ENCODE data around the gene C1orf210. TPM values are rescaled to one million over a fixed set of nuclear protein-coding genes. Genes with fewer than 3 reads are reported as not detected.
A peak's percentile ranks its signal among the peaks of the same experiment; 100 is the strongest.

C1orf210 gene
- total RNA-seq, 1 experiment from 2014 or later: 5.9 TPM

DNA sequence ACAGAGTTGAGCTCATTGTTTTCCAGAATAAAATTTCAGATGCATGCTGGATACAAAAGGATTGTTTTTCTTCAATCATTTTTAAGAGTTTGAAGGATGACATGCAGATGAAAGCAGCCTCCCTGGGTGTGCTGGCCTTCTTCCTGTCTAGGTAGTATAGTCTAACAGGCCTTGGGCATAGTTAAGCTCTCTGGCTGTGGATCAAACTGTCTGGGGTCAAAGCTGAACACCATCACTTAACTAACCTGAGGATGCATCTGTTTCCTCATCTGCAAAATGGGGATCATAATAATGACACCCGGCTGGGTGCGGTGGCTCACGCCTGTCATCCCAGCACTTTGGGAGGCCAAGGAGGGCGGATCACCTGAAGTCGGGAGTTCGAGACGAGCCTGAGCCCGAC is 9.4 kb upstream of the C1orf210 start:
- no peak overlapping the region for H3K4me2 ChIP-seq (ENCODE audit: insufficient read depth, insufficient read length, low read length)
- no peak overlapping the region for H3K27ac ChIP-seq (ENCODE audit: insufficient read length, low read depth, low read length)
- H3K4me1 Mint-ChIP-seq: peaks cover 34 to 42% of the 10 kb centered on the region in 2 experiments
- no peaks in the 10 kb centered on the region; the same call in 1 of the 2 replicates for H3K27me3 Mint-ChIP-seq (ENCODE audit: low read depth)
- no peak overlapping the region for H3K4ac ChIP-seq (ENCODE audit: low read depth, low read length)
- no peak overlapping the region for H2BK5ac ChIP-seq (ENCODE audit: insufficient read length, low read length)
- H3K14ac ChIP-seq (ENCODE audit: insufficient read depth, low read length): no peak overlapping the region
- H4K5ac ChIP-seq (ENCODE audit: insufficient read length, low read depth, low read length): no peak overlapping the region
- H3K4me3 Mint-ChIP-seq: no peak overlapping the region
- H3K9me3 Mint-ChIP-seq: no peaks in the 10 kb centered on the region
- H3K79me2 ChIP-seq (ENCODE audit: insufficient read depth, low read length): no peaks in the 10 kb centered on the region
- H4K20me1 ChIP-seq (ENCODE audit: control insufficient read depth, insufficient read depth, insufficient read length): no peaks in the 10 kb centered on the region
- H3T11ph ChIP-seq (ENCODE audit: low read length): no peak overlapping the region
- no peak overlapping the region for H2AK5ac ChIP-seq (ENCODE audit: insufficient read length, low read length)
- H3K23me2 ChIP-seq (ENCODE audit: insufficient read length, low read depth, low read length, poor library complexity, severe bottlenecking): no peaks in the 10 kb centered on the region
- no peaks in the 10 kb centered on the region for H3K27me3 ChIP-seq (ENCODE audit: insufficient read depth, low read length)
- peaks cover 9% of the 10 kb centered on the region for H3K4me1 ChIP-seq (ENCODE audit: insufficient read depth, low read length)
- H2AFZ ChIP-seq (ENCODE audit: low read length): no peak overlapping the region
- no peak overlapping the region for H3K9ac ChIP-seq (ENCODE audit: extremely low read depth, insufficient read length, low read length)
- H3K36me3 Mint-ChIP-seq (ENCODE audit: insufficient read depth in 1 of 3, low read depth in 3 of 3): no peaks in the 10 kb centered on the region
- H2BK120ac ChIP-seq (ENCODE audit: low read depth, low read length, poor library complexity, severe bottlenecking): no peak overlapping the region
- no peak overlapping the region for H2BK20ac ChIP-seq (ENCODE audit: low read depth, low read length, poor library complexity, severe bottlenecking)
- no peak overlapping the region for H2BK15ac ChIP-seq (ENCODE audit: low read depth, low read length)
- H4K91ac ChIP-seq (ENCODE audit: insufficient read length, low read depth, low read length): no peak overlapping the region
- no peak for DNase-seq
- H3K18ac ChIP-seq (ENCODE audit: insufficient read length, low read depth, low read length): no peak overlapping the region
- no peak for TF ChIP-seq CTCF (conservative IDR thresholded peaks at IDR 0.05)
- H3K56ac ChIP-seq (ENCODE audit: insufficient read length, low read depth, low read length): no peak overlapping the region
- H2BK12ac ChIP-seq (ENCODE audit: insufficient read length, low read depth, low read length): no peak overlapping the region
- H3K23ac ChIP-seq (ENCODE audit: insufficient read length, low read depth, low read length): no peak overlapping the region
- peak overlapping the region in 1 of 3 experiments; percentile 11; a peak in 1 of 7 replicates for H3K27ac Mint-ChIP-seq
- H3K79me1 ChIP-seq (ENCODE audit: insufficient read depth, low read depth, low read length, poor library complexity, severe bottlenecking): no peaks in the 10 kb centered on the region
- no CpG with 5 or more reads among the region's 8 CpGs for WGBS (ENCODE audit: extremely low coverage, insufficient read length, low lambda C conversion rate)
- H4K8ac ChIP-seq (replicated peaks; ENCODE audit: insufficient read length, low read depth, low read length): no peak overlapping the region
- H3K9me3 ChIP-seq (ENCODE audit: control insufficient read depth, low read depth, low read length): no peaks in the 10 kb centered on the region

Measured in H9 (cell line).